DND-41 (cell line): ENCODE measurements around the gene GINS2.

Source experiments
- ATAC-seq: fragments of 200-7000 bp; cut with Tn5 transposase; 3 replicates; pipeline ENCODE4 v1.9.1; 2021; ENCODE audit warnings: low read depth; ENCODE audit not compliant: insufficient read depth
- DNase-seq: peaks from one replicate; pipeline ENCODE4 v3.0.0-alpha.2; 2020
- H2AFZ ChIP-seq: 2 replicates; pipeline ENCODE4 v1.6.0; 2012; ENCODE audit warnings: low read depth, low read length
- H3K27ac ChIP-seq: 2 replicates; pipeline ENCODE4 v1.5.1; 2012; ENCODE audit warnings: low read length, inconsistent platforms
- H3K27me3 ChIP-seq: fragments of 200-600 bp; sonication (generic); 2 replicates; pipeline ENCODE4 v1.6.0; 2012; ENCODE audit warnings: low read length, mild to moderate bottlenecking, inconsistent platforms; ENCODE audit not compliant: insufficient read depth, poor library complexity
- H3K36me3 ChIP-seq: 2 replicates; pipeline ENCODE4 v1.5.1; 2012; ENCODE audit warnings: low read length, inconsistent platforms; ENCODE audit not compliant: insufficient read depth
- H3K4me1 ChIP-seq: 2 replicates; pipeline ENCODE4 v1.5.1; 2012; ENCODE audit warnings: mild to moderate bottlenecking, low read length; ENCODE audit not compliant: insufficient read depth
- H3K4me2 ChIP-seq: 2 replicates; pipeline ENCODE4 v1.6.0; 2012; ENCODE audit warnings: mild to moderate bottlenecking, moderate library complexity, low read length, inconsistent platforms; ENCODE audit not compliant: insufficient read depth
- H3K4me3 ChIP-seq, 2 experiments: fragments of 200-600 bp in 1 of 2; shearing (Covaris generic) in 1 of 2; 2 replicates each; pipeline ENCODE4 v1.5.1; 2012 to 2016; ENCODE audit warnings: inconsistent platforms in 2 of 2, low read length in 2 of 2, mild to moderate bottlenecking in 2 of 2, low read depth in 1 of 2, moderate library complexity in 1 of 2
- H3K79me2 ChIP-seq: 2 replicates; pipeline ENCODE4 v1.6.0; 2012; ENCODE audit warnings: low read length, inconsistent platforms; ENCODE audit not compliant: insufficient read depth
- H3K9ac ChIP-seq: 2 replicates; pipeline ENCODE4 v1.6.0; 2012; ENCODE audit warnings: low read depth, mild to moderate bottlenecking, inconsistent platforms, low read length, moderate library complexity
- H3K9me3 ChIP-seq: 2 replicates; pipeline ENCODE4 v1.5.1; 2012; ENCODE audit warnings: low read length, moderate library complexity, mild to moderate bottlenecking, inconsistent platforms; ENCODE audit not compliant: insufficient read depth, severe bottlenecking
- H4K20me1 ChIP-seq: 2 replicates; pipeline ENCODE4 v1.6.0; 2012; ENCODE audit warnings: low read length; ENCODE audit not compliant: insufficient read depth
- CTCF ChIP-seq: IDR thresholded peaks from 2 replicates; pipeline ENCODE4 v1.5.1; 2012; ENCODE audit warnings: borderline replicate concordance, low read length, moderate library complexity, mild to moderate bottlenecking; ENCODE audit not compliant: poor library complexity, severe bottlenecking; ENCODE audit errors: extremely low read depth
- EZH2 ChIP-seq: IDR thresholded peaks from 3 replicates; pipeline ENCODE4 v1.6.1; 2012; ENCODE audit warnings: borderline replicate concordance, low read depth, mild to moderate bottlenecking, moderate library complexity, low read length, inconsistent platforms; ENCODE audit not compliant: severe bottlenecking

GINS2 gene

GRCh38 chr16:85716680-85717038, 27.9 kb upstream of the GINS2 start:
- Histone ChIP-seq H3K36me3 (no peaks in the 10 kb centered on the region), H3K4me2 (no peak overlapping the region), H3K27me3 (peaks cover 24% of the 10 kb centered on the region), H3K79me2 (no peaks in the 10 kb centered on the region), H2AFZ (no peak overlapping the region), H3K9me3 (peaks cover 5% of the 10 kb centered on the region), H3K4me1 (no peaks in the 10 kb centered on the region), H3K9ac (no peak overlapping the region), H3K4me3 (no peak overlapping the region), H3K27ac (no peak overlapping the region), H4K20me1 (peaks cover 11% of the 10 kb centered on the region; the same call in 1 of the 2 replicates)
- TF ChIP-seq CTCF (no peak), EZH2 (no peak)
- no peak for DNase-seq
- no peak for ATAC-seq

DNA sequence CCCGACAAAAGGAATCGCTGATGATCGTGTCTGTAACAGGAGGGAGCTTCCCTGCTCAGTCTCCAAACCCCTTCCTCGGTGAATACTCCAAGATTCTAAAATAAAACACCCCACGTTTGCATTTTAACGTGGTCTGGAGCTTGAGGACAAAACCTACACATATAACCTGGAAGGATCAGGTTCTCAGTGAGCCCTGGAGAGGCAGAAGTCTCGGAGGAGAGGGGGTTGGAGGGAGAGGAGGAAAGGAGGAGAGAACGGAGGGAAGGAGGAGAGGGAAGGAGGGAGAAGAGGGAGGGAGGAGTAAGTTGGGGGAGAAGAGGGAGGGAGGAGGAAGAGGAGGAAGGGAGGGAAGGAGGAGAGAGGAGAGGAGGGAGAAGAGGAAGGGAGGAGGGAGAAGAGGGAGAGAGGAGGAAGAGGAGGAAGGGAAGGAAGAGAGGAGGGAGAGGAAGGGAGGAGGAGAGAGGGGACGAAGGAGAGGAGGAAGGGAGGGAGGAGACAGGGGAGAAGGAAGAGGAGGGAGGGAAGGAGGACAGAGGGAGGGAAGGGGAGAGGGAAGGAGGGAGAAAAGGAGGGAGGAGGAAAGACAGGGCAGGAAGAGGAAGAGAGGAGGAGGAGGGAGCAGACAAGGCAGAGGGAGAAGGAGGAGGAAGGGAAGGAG, 27.4 kb upstream of the GINS2 start:
- peaks cover 5% of the 10 kb centered on the region for H3K9me3 ChIP-seq
- H3K36me3 ChIP-seq: no peaks in the 10 kb centered on the region
- peaks cover 11% of the 10 kb centered on the region; the same call in 1 of the 2 replicates for H4K20me1 ChIP-seq
- H3K79me2 ChIP-seq: no peaks in the 10 kb centered on the region
- H3K27ac ChIP-seq: no peak overlapping the region
- no peak overlapping the region for H3K9ac ChIP-seq
- no peak overlapping the region for H2AFZ ChIP-seq
- DNase-seq (no peak), ATAC-seq (no peak)
- no peak overlapping the region for H3K4me2 ChIP-seq
- H3K27me3 ChIP-seq: peaks cover 24% of the 10 kb centered on the region
- TF ChIP-seq CTCF (no peak), EZH2 (no peak)
- H3K4me3 ChIP-seq: no peak overlapping the region
- no peaks in the 10 kb centered on the region for H3K4me1 ChIP-seq

- H3K4me2 ChIP-seq: no peak overlapping the region
- no peaks in the 10 kb centered on the region for H3K79me2 ChIP-seq
- H3K4me1 ChIP-seq: no peaks in the 10 kb centered on the region
- H3K9ac ChIP-seq: no peak overlapping the region
- H3K9me3 ChIP-seq: peaks cover 5% of the 10 kb centered on the region
- H3K27me3 ChIP-seq: peaks cover 24% of the 10 kb centered on the region
- ATAC-seq (peak; percentile 38; the same call in 2 of the 3 replicates), DNase-seq (peak; percentile 10)
- no peak overlapping the region for H3K27ac ChIP-seq
- H3K36me3 ChIP-seq: no peaks in the 10 kb centered on the region
- no peak overlapping the region for H2AFZ ChIP-seq
- TF ChIP-seq CTCF: no peak
- peaks cover 11% of the 10 kb centered on the region; the same call in 1 of the 2 replicates for H4K20me1 ChIP-seq
- H3K4me3 ChIP-seq: no peak overlapping the region
Observed at GRCh38 chr16:85715169-85716021, 26.6 kb upstream of the GINS2 start.
